ENCODE data around the gene NRXN3.
A peak's percentile ranks its signal among the peaks of the same experiment; 100 is the strongest.

Gene NRXN3

DNA sequence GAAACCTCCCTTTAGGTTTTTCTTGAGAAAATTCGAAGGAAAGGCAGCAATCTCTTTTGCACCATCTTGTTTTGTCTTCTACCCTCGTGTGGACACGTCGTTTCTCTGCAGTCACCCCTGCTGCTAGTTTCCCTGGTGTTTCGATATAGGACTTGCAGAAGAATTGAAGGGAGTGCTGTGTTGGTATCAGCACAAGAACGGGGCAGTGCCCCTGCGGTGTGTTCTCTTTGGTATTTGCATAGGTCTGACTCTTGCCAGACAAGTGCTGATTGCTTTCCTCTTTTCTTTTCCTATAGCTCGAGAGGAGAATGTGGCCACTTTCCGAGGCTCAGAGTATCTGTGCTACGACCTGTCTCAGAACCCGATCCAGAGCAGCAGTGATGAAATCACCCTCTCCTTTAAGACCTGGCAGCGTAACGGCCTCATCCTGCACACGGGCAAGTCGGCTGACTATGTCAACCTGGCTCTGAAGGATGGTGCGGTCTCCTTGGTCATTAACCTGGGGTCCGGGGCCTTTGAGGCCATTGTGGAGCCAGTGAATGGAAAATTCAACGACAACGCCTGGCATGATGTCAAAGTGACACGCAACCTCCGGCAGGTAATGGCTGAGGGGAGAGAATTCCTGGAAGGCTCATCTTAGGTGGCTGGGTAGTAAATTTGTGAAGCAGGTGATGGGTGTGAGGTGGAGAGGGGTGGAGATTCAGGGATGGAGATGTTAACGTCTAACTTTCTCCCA lies 474.8 kb downstream of the NRXN3 start:
- Mint-ChIP-seq H3K36me3 (no peaks in the 10 kb centered on the region), H3K9me3 (peaks cover 6% of the 10 kb centered on the region), H3K4me3 (no peak overlapping the region), H3K4me1 (no peaks in the 10 kb centered on the region), H3K27ac (no peak overlapping the region)
- ATAC-seq: no peak
- DNase-seq (ENCODE audit: low spot score in 2 of 2): no peak

DNA sequence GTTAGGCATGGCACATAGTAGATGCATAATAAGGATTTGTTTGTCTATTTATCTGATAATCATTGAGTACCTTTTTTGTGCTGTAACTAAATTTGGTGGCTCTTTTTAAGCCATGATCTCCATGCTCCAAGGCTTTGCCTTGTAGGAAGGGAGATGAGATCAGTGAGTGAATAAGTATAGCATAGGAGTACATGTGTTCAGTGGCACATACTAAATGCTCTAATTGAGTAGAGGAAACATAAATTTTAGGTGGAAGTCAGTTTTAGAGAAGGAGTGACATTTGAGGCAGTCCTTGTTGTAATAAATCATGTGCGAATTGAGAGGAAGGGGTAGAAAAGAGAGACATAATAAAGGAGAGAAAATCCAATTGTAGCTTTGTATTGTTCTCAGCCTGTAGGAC lies 482.6 kb downstream of the NRXN3 start:
- no peak overlapping the region for H3K4me3 Mint-ChIP-seq
- H3K27ac Mint-ChIP-seq: no peak overlapping the region
- H3K4me1 Mint-ChIP-seq: no peaks in the 10 kb centered on the region
- peaks cover 6% of the 10 kb centered on the region for H3K9me3 Mint-ChIP-seq
- H3K36me3 Mint-ChIP-seq: no peaks in the 10 kb centered on the region
- ATAC-seq: no peak
- DNase-seq (ENCODE audit: low spot score in 2 of 2): no peak

DNA sequence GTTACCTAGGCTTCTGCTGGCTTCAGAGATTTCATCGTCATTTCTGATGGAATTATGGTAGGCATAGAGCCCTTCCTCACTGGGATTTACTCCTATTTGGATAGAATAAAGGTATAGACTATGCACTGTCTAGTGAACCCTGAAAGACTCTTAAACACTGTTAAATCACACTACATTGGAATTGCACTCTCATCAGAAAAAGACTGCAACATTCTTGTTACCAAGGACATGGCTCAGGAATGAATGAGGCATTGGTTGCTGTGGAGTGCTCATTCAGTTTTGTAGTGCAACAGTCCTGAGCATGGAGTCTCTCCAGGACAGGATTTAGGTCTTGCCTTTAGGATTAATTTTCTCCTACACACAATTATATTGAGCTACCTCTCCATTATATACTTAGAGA lies 483.0 kb downstream of the NRXN3 start:
- no peaks in the 10 kb centered on the region for H3K4me1 Mint-ChIP-seq
- H3K4me3 Mint-ChIP-seq: no peak overlapping the region
- DNase-seq (ENCODE audit: low spot score in 2 of 2) (no peak), ATAC-seq (no peak)
- H3K9me3 Mint-ChIP-seq: peaks cover 9% of the 10 kb centered on the region
- H3K36me3 Mint-ChIP-seq: no peaks in the 10 kb centered on the region
- no peak overlapping the region for H3K27ac Mint-ChIP-seq

DNA sequence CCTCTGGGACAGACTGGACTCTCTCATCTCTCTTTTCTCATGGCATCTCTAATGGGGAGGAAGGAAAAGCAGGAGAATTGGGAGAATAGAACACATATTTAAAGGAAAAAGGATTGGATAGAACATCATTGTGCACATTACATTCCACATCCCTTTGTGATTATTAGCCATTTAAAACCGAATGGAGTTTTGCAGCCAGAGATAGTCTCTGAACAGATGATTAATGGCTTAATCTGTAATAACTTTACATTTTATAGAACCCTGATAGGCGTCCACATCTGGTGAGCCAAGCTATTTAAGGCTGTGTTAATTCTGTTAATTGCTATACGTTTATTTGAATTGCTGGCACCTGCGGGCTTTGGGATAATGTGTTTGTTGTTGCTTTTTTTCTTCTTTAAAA lies 487.3 kb downstream of the NRXN3 start:
- H3K36me3 Mint-ChIP-seq: no peaks in the 10 kb centered on the region
- H3K4me1 Mint-ChIP-seq: no peaks in the 10 kb centered on the region
- peaks cover 7% of the 10 kb centered on the region for H3K9me3 Mint-ChIP-seq
- ATAC-seq (no peak), DNase-seq (ENCODE audit: low spot score in 2 of 2) (no peak)
- H3K4me3 Mint-ChIP-seq: no peak overlapping the region
- no peak overlapping the region for H3K27ac Mint-ChIP-seq

DNA sequence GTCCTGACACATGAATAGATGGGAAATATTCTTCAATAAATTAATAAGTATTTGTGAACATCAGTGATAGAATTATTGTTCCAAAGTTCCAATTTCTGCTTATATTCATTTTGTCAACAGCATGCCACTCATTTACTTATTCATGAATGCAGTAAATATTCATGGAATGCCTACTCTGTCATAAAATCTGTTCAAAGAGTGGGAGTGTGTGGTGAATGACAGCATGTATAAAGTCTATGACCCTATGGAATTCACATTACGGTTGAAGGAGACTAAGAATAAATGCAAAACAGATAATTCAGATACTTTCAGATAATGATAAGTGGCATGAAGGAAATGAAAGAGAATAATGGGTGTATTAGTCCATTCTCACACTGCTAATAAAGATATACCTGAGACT lies 494.7 kb downstream of the NRXN3 start:
- DNase-seq (ENCODE audit: low spot score in 2 of 2) (no peak), ATAC-seq (no peak)
- H3K4me1 Mint-ChIP-seq: no peaks in the 10 kb centered on the region
- H3K9me3 Mint-ChIP-seq: peaks cover 6% of the 10 kb centered on the region
- H3K27ac Mint-ChIP-seq: no peak overlapping the region
- H3K4me3 Mint-ChIP-seq: no peak overlapping the region
- no peaks in the 10 kb centered on the region for H3K36me3 Mint-ChIP-seq

DNA sequence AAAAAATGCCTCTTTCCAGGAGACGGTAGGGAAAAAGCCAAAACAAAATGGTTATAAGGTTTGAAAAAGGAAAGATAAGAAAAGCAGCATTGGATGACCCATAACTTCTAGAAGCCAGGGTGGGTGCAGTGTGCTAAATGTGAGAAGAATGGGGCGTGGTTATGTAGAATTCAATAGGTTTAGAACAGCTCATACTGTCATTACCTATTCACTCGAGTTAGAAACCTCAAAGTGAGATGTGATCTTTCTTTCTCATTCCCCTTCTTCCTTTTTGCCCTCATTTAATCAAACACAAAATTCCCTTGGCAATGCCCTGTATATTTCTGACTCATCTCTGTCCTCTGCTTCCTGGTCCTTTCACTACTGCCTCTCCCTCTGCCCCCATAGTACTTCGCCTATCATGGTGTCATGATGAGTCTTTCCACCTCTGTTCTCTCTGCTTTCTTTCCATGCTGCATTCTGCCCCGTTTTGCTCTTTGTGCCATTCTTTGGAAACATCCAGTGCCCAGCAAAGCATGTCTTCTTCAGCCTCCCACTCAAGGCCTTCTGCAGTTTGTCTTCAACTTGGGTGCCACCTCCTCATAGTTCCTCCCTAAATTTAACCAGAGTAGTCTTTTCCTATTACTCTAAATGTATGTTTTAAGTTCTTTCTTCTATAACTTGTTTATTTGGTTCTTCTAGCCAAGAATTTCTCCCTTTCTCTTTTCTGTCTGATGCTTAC lies 496.3 kb downstream of the NRXN3 start:
- Mint-ChIP-seq H3K4me1 (no peaks in the 10 kb centered on the region), H3K4me3 (no peak overlapping the region), H3K9me3 (peaks cover 15% of the 10 kb centered on the region), H3K36me3 (no peaks in the 10 kb centered on the region), H3K27ac (no peak overlapping the region)
- DNase-seq (ENCODE audit: low spot score in 2 of 2) (no peak), ATAC-seq (no peak)

DNA sequence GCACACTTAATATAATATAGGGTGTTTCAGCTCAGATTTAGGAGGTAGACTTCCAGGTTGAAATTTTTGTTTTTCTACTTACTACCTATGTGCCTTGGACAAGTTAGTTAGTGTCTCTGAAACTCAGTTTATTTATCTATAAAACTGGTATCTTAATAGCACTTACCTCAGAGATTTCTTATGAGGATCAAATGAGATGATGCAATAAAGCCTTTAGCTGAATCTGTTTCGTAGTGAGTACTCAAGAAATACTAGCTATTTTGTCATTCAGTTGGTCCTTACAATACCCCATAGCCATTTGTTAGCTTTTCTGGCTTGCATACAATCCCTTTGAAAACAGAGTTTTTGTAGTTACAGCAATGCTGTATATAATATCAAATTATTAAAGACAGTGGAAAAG lies 497.0 kb downstream of the NRXN3 start:
- ATAC-seq: no peak

DNA sequence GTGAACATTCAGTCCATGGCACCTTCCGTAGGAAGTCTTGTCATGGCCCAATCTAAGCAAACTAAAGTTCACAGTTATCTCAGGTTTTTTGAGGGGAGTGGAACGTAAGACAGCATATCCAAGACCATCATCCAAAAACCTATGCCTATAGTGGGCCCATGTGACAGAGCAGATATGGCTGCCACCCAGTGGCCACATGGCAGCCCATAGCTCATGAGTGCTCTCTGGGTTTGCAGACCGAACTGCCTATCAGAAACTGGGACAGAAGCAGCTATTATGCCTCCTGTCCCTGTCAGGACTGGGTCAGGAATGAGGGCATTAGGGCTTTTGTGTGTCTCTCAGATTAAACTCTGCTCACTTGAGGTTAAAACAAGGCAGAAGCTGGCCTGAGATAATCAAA lies 503.7 kb downstream of the NRXN3 start:
- Mint-ChIP-seq H3K27ac (no peak overlapping the region), H3K4me1 (no peaks in the 10 kb centered on the region), H3K36me3 (no peaks in the 10 kb centered on the region), H3K4me3 (no peak overlapping the region), H3K9me3 (peaks cover 9% of the 10 kb centered on the region)
- DNase-seq (ENCODE audit: low spot score in 2 of 2) (no peak), ATAC-seq (peak; percentile 11)

More for the DNA sequence above, 497.0 kb downstream of the NRXN3 start:
- DNase-seq (ENCODE audit: low spot score in 2 of 2): no peak
- H3K36me3 Mint-ChIP-seq: no peaks in the 10 kb centered on the region
- H3K4me3 Mint-ChIP-seq: no peak overlapping the region
- peaks cover 15% of the 10 kb centered on the region for H3K9me3 Mint-ChIP-seq
- H3K4me1 Mint-ChIP-seq: no peaks in the 10 kb centered on the region
- H3K27ac Mint-ChIP-seq: no peak overlapping the region

DNA sequence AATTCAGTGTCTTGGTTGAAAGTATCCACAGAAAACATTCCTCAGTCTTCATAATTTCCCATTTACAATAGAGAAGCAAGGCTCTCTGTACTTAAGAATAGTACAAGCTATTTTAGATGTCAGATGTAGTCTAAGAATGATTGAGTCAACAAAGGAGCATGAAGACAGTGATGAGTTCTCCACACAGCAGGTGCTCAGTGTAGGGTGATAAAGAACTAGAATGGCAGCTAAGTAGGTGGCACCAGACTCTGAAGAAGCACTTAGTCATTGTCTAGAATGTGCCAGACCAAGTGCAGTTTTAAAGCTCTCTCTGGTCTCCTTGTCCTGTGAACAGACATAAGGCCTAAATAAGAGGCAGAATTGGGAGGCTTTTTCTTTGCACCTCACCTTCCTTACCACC lies 504.6 kb downstream of the NRXN3 start:
- Mint-ChIP-seq H3K4me3 (no peak overlapping the region), H3K4me1 (no peaks in the 10 kb centered on the region), H3K36me3 (no peaks in the 10 kb centered on the region), H3K9me3 (peaks cover 9% of the 10 kb centered on the region), H3K27ac (no peak overlapping the region)
- DNase-seq (ENCODE audit: low spot score in 2 of 2): no peak
- ATAC-seq: no peak

DNA sequence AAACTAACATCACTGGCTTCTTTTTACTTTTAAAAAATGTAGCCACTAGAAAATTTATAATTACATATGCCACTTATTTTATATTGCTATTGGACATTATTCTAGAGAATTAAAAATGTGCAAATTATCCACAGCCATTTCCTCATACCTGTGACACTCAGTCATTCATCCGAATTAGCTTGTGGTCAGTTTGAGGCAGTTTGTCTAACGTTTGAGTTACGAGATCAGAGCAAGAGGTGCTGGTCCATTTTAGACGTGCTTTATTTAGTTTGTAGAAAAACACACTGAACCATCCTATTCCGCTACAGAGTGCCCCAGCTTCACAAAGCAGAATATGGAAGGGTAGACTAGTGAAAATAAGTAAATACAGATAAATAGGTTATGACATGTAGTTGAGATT lies 513.0 kb downstream of the NRXN3 start:
- H3K36me3 Mint-ChIP-seq: no peaks in the 10 kb centered on the region
- no peak overlapping the region for H3K27ac Mint-ChIP-seq
- H3K9me3 Mint-ChIP-seq: peaks cover 5% of the 10 kb centered on the region
- H3K4me3 Mint-ChIP-seq: no peak overlapping the region
- ATAC-seq: no peak
- no peaks in the 10 kb centered on the region for H3K4me1 Mint-ChIP-seq
- no peak for DNase-seq (ENCODE audit: low spot score in 2 of 2)

DNA sequence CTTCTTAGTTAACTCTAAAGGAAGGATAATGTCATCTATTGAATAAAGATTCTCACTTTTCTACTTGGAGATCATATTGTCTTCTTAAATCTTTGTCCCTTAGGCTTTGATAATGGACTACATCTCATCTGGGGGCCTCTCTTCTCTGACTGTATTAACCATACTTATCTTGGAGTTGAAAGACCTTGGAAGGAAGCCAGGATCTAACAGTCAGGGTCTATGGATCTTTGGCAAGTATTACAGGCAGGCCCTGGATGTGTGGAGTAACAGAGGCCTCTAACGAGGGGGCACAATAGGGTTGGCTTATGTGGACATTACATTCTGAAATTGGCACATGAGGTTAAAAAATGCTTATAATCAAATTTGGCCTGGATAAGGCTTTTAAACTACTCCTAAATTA lies 513.8 kb downstream of the NRXN3 start:
- peaks cover 5% of the 10 kb centered on the region for H3K9me3 Mint-ChIP-seq
- H3K36me3 Mint-ChIP-seq: no peaks in the 10 kb centered on the region
- H3K4me1 Mint-ChIP-seq: no peaks in the 10 kb centered on the region
- H3K27ac Mint-ChIP-seq: no peak overlapping the region
- ATAC-seq (no peak), DNase-seq (ENCODE audit: low spot score in 2 of 2) (no peak)
- H3K4me3 Mint-ChIP-seq: no peak overlapping the region

DNA sequence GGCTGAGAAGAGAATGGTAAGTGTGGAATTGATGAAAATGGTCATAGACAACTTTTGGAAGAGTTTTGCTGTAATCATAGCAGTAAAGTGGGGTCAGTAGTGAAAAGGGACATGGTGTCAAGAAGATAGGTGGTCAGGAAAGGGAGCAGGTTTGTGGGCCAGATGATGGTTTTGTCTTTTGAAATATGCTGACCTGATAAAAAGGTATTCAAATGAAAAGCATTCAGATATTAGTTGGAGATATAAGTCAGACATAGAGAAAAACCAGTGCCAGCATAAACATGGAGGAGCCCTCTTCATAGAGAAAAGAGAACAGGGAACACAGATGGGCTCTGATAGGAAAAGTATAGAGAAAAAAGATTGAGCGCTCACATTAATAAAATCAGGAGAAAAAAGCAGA lies 518.3 kb downstream of the NRXN3 start:
- no peak overlapping the region for H3K27ac Mint-ChIP-seq
- ATAC-seq (no peak), DNase-seq (ENCODE audit: low spot score in 2 of 2) (no peak)
- H3K9me3 Mint-ChIP-seq: peaks cover 8% of the 10 kb centered on the region
- H3K4me3 Mint-ChIP-seq: no peak overlapping the region
- no peaks in the 10 kb centered on the region for H3K36me3 Mint-ChIP-seq
- no peaks in the 10 kb centered on the region for H3K4me1 Mint-ChIP-seq

DNA sequence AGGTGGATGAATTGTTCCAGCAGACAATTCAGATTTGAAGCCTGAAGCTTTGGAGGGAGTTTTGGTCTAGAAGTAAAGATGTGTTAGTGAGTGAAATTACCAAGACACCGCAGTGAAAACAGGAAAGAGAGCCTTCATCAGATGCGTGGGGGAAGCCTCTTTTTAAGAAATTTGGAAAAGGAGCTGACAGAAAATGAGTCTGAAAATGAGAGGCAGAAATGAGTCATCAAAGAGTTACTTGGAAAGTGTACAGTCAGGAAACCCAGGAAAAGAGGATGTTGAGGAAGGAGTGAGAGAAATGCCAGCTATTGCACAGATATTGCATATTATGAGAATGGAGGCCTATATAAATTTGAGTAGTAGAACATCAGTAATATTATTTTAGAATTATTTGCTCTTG lies 520.7 kb downstream of the NRXN3 start:
- H3K4me3 Mint-ChIP-seq: no peak overlapping the region
- no peaks in the 10 kb centered on the region for H3K4me1 Mint-ChIP-seq
- no peaks in the 10 kb centered on the region for H3K36me3 Mint-ChIP-seq
- no peak overlapping the region for H3K27ac Mint-ChIP-seq
- no peak for DNase-seq (ENCODE audit: low spot score in 2 of 2)
- no peak for ATAC-seq
- H3K9me3 Mint-ChIP-seq: peaks cover 5% of the 10 kb centered on the region

DNA sequence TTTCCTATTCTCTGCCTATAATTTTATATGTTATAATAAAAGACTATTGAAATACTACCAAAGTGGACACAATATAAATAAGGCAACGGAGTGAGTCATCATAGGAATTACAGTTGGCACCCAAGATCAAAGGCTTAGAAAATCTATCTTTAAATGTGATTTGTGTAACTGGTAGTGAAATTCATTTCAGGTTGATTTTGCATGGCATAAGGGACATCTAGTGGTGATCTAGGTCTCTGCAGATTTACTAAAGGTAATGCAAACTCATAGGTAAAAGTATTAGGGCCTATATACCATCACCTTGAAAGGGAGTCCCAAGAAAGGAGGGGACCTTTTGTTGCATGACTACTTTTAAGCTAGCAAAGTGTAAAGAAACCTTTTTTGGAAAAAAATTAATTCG lies 527.2 kb downstream of the NRXN3 start:
- Mint-ChIP-seq H3K9me3 (peaks cover 4% of the 10 kb centered on the region), H3K36me3 (no peaks in the 10 kb centered on the region), H3K27ac (no peak overlapping the region), H3K4me3 (no peak overlapping the region), H3K4me1 (no peaks in the 10 kb centered on the region)
- ATAC-seq (no peak), DNase-seq (ENCODE audit: low spot score in 2 of 2) (no peak)

DNA sequence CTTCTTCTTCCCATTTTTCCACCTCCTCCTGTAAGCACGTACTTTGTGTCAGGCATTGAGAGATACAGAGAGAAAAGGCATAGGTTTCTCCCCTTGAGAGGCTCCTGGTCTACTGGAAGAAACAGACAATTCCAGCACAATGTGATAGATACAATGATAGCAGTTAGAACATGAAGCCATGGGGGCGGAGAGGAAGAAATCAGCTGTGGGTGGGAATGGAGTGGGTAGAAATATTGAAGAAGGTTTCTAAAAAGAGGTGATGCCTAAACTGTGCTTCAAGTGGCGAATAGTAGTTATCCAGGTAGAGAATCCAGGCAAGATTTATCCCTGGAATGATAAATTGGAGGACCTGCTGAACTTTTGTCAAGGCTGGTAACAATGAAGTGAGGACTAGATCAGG lies 528.8 kb downstream of the NRXN3 start:
- no peak for DNase-seq (ENCODE audit: low spot score in 2 of 2)
- Mint-ChIP-seq H3K4me3 (no peak overlapping the region), H3K36me3 (no peaks in the 10 kb centered on the region)

DNA sequence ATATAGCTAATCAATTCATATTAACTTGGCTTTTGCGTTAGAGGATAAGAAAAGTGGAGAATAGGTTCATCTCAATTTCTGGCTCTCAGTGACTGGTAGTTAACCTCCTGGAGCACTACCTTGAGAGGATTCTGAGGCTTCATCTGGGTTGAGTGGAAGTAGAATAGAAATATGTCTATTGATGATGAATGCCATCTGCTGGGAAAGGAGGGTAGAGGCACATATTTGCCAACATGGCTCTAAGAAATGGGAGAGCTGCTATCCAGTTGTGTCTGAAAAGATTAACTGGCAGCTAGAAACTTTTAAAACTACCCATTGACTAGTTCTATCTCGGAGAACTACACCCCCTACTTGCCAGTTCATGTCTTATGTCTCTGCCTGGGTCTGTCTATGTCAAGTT lies 530.1 kb downstream of the NRXN3 start:
- Mint-ChIP-seq H3K4me3 (no peak overlapping the region), H3K36me3 (no peaks in the 10 kb centered on the region), H3K27ac (no peak overlapping the region), H3K4me1 (no peaks in the 10 kb centered on the region), H3K9me3 (peaks cover 4% of the 10 kb centered on the region)
- ATAC-seq (no peak), DNase-seq (ENCODE audit: low spot score in 2 of 2) (no peak)

More for the DNA sequence above, 528.8 kb downstream of the NRXN3 start:
- Mint-ChIP-seq H3K4me1 (no peaks in the 10 kb centered on the region), H3K9me3 (peaks cover 4% of the 10 kb centered on the region), H3K27ac (no peak overlapping the region)
- ATAC-seq: no peak
